ENCODE results near the gene CDC25C. TPM values are rescaled to one million over a fixed set of nuclear protein-coding genes. Genes with fewer than 3 reads are reported as not detected.

CDC25C gene
- polyA plus RNA-seq (2012; rRNA removed), result 4.9 and 5.2 TPM in 2 replicates
- polyA plus RNA-seq (2012; cell fraction: cytosol; rRNA removed), result 4.8 and 5.8 TPM in 2 replicates
- polyA plus RNA-seq (2012; cell fraction: nucleus; rRNA removed), result 3.9 and 5.3 TPM in 2 replicates

DNA sequence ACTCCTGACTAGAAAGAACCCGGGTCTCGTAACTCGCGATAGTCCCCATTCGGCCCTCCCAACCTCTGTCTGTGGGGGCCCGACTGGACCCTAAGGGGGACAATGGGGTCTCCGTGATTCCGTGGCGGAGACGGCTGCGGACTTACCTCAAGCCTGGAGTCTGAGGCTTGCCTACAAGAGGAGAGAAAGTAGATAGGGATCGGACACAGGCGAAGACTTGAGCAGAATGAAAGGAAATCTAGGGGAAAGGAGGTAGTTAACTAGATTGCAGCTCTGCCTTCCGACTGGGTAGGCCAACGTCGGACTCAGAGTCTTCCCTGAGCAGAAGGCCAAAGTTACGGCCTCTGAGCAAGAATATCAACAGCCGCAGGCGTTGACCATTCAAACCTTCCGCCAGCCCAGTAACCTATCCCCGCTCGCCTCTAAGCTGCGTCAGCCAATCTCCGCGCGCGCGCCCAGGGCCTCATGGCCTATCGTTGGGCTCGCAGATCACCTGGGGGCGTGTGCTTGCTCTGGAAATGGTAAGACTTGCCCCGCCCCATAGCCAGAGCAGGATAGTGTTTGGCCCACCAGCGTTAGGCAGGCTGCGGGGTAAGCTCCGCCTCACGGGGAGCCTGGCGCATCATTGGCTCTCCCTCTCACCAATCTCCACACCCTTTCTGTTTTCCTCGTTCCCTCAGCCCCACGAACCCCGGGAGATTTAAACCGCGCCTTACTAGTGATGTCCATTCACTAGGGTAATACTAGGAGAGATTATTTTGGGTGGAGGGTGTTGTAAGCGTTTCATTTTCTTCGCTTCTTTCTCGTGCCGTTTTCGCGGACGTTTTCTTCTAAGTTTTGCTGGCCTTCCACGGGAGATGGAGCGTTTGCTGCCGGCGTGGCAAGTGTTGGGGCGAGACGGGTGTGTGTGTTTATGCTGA is at the start of gene CDC25C:
TSS of gene CDC25C (minus strand) at position 356 of the 920 bp plus-strand sequence. CDS start 624 bp downstream, outside the sequence.
- H3K9me3 ChIP-seq, result no peaks in the 10 kb centered on the region
- H3K4me2 ChIP-seq, result peak within 1 kb of the TSS; percentile 98
- H3K4me1 ChIP-seq (ENCODE audit: control insufficient read depth in 1 of 2, insufficient read depth in 2 of 2, low read depth in 1 of 2, low read length in 1 of 2), result peaks cover 0 to 10% of the 10 kb centered on the region in 2 experiments; a peak in 1 of 4 replicates
- peak within 1 kb of the TSS; percentile 84 for H3K9ac ChIP-seq
- ChIA-PET CTCF (interaction anchor here (1.0 to 13.2 kb wide), 4 partner anchors 20 to 109 kb away, joined by 3 to 239 read pairs (median 3); partner anchors contain the start of gene KDM3B), POLR2A (interaction anchor here (1.0 to 1.2 kb wide), 2 partner anchors 21 to 134 kb away, joined by 3 to 4 read pairs; partner anchors contain the start of genes EGR1 and KDM3B)
- no peaks in the 10 kb centered on the region for H3K9me2 ChIP-seq
- H3K4me3 ChIP-seq (ENCODE audit: low read depth in 2 of 2, low read length in 1 of 2), result peak within 1 kb of the TSS; percentile 69 to 95
- no peaks in the 10 kb centered on the region for H3K27me3 ChIP-seq (ENCODE audit: insufficient read depth)
- TF ChIP-seq MXI1 (IDR thresholded peaks at IDR 0.05; ENCODE audit: low read depth, low read length), result peak; percentile 87
- TF ChIP-seq, protein P1, sequence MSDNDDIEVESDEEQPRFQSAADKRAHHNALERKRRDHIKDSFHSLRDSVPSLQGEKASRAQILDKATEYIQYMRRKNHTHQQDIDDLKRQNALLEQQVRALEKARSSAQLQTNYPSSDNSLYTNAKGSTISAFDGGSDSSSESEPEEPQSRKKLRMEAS (IDR thresholded peaks at IDR 0.05; ENCODE audit: low read depth), result peak; percentile 66
- no peak for TF ChIP-seq FOSL2 (IDR thresholded peaks at IDR 0.05; ENCODE audit: borderline replicate concordance, low read depth)
- no peak for TF ChIP-seq EZH2phosphoT487 (IDR thresholded peaks at IDR 0.05; ENCODE audit: borderline replicate concordance, low read depth)
- TF ChIP-seq TEAD4 (IDR thresholded peaks at IDR 0.05; ENCODE audit: borderline replicate concordance, insufficient read depth), result no peak
- peak; percentile 96 for TF ChIP-seq SIN3A (IDR thresholded peaks at IDR 0.05; ENCODE audit: borderline replicate concordance, low read depth, low read length)
- TF ChIP-seq, protein P2, sequence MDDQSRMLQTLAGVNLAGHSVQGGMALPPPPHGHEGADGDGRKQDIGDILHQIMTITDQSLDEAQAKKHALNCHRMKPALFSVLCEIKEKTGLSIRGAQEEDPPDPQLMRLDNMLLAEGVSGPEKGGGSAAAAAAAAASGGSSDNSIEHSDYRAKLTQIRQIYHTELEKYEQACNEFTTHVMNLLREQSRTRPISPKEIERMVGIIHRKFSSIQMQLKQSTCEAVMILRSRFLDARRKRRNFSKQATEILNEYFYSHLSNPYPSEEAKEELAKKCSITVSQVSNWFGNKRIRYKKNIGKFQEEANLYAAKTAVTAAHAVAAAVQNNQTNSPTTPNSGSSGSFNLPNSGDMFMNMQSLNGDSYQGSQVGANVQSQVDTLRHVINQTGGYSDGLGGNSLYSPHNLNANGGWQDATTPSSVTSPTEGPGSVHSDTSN (IDR thresholded peaks at IDR 0.05), result no peak
- no peak for TF ChIP-seq ELF1 (IDR thresholded peaks at IDR 0.05)
- TF ChIP-seq TAF1 (IDR thresholded peaks at IDR 0.05; ENCODE audit: borderline replicate concordance, low read depth, low read length), result peak; percentile 67; the same call in 1 of the 2 replicates
- TF ChIP-seq GABPA (IDR thresholded peaks at IDR 0.05; ENCODE audit: low read depth), result no peak
- TF ChIP-seq, protein P3, sequence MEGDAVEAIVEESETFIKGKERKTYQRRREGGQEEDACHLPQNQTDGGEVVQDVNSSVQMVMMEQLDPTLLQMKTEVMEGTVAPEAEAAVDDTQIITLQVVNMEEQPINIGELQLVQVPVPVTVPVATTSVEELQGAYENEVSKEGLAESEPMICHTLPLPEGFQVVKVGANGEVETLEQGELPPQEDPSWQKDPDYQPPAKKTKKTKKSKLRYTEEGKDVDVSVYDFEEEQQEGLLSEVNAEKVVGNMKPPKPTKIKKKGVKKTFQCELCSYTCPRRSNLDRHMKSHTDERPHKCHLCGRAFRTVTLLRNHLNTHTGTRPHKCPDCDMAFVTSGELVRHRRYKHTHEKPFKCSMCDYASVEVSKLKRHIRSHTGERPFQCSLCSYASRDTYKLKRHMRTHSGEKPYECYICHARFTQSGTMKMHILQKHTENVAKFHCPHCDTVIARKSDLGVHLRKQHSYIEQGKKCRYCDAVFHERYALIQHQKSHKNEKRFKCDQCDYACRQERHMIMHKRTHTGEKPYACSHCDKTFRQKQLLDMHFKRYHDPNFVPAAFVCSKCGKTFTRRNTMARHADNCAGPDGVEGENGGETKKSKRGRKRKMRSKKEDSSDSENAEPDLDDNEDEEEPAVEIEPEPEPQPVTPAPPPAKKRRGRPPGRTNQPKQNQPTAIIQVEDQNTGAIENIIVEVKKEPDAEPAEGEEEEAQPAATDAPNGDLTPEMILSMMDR (IDR thresholded peaks at IDR 0.05), result no peak
- TF ChIP-seq TCF12 (IDR thresholded peaks at IDR 0.05), result no peak
- peak; percentile 78; the same call in 1 of the 2 replicates for TF ChIP-seq FOXM1 (IDR thresholded peaks at IDR 0.05; ENCODE audit: low read depth)
- peak; percentile 56 for TF ChIP-seq CHD2 (IDR thresholded peaks at IDR 0.05; ENCODE audit: low read length, partially characterized antibody)
- TF ChIP-seq NRF1 (IDR thresholded peaks at IDR 0.05; ENCODE audit: low read depth, low read length), result peak; percentile 70
- TF ChIP-seq, protein P4, sequence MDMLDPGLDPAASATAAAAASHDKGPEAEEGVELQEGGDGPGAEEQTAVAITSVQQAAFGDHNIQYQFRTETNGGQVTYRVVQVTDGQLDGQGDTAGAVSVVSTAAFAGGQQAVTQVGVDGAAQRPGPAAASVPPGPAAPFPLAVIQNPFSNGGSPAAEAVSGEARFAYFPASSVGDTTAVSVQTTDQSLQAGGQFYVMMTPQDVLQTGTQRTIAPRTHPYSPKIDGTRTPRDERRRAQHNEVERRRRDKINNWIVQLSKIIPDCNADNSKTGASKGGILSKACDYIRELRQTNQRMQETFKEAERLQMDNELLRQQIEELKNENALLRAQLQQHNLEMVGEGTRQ (IDR thresholded peaks at IDR 0.05; ENCODE audit: borderline replicate concordance, low read depth, low read length), result no peak
- peak; percentile 76 for TF ChIP-seq RFX5 (IDR thresholded peaks at IDR 0.05; ENCODE audit: low read length)
- TF ChIP-seq, protein P5, sequence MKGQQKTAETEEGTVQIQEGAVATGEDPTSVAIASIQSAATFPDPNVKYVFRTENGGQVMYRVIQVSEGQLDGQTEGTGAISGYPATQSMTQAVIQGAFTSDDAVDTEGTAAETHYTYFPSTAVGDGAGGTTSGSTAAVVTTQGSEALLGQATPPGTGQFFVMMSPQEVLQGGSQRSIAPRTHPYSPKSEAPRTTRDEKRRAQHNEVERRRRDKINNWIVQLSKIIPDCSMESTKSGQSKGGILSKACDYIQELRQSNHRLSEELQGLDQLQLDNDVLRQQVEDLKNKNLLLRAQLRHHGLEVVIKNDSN (IDR thresholded peaks at IDR 0.05; ENCODE audit: borderline replicate concordance, low read depth), result peak; percentile 51; the same call in 1 of the 2 replicates
- peak; percentile 49; the same call in 1 of the 2 replicates for TF ChIP-seq POLR2AphosphoS5 (IDR thresholded peaks at IDR 0.05; ENCODE audit: low read depth, low read length)
- TF ChIP-seq GATA2 (CRISPR knock-in tag; IDR thresholded peaks at IDR 0.05), result no peak
- no peak for TF ChIP-seq NFIC (IDR thresholded peaks at IDR 0.05; ENCODE audit: borderline replicate concordance)
- TF ChIP-seq YY1 (IDR thresholded peaks at IDR 0.05; ENCODE audit: low read depth), result no peak
- TF ChIP-seq SMC3 (IDR thresholded peaks at IDR 0.05; ENCODE audit: low read depth, low read length), result no peak
- TF ChIP-seq, protein P6, sequence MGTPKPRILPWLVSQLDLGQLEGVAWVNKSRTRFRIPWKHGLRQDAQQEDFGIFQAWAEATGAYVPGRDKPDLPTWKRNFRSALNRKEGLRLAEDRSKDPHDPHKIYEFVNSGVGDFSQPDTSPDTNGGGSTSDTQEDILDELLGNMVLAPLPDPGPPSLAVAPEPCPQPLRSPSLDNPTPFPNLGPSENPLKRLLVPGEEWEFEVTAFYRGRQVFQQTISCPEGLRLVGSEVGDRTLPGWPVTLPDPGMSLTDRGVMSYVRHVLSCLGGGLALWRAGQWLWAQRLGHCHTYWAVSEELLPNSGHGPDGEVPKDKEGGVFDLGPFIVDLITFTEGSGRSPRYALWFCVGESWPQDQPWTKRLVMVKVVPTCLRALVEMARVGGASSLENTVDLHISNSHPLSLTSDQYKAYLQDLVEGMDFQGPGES (IDR thresholded peaks at IDR 0.05; ENCODE audit: low read depth, low read length), result peak; percentile 62
- H3F3A ChIP-seq (replicated peaks; ENCODE audit: insufficient read depth), result peaks cover 4% of the 10 kb centered on the region
- peaks cover 0 to 6% of the 10 kb centered on the region in 2 experiments for H3K36me3 ChIP-seq (replicated peaks in 1 of 2; ENCODE audit: control insufficient read depth in 1 of 2, insufficient read depth in 2 of 2, low read length in 1 of 2)
- H2AFZ ChIP-seq (ENCODE audit: low read depth), result peak within 1 kb of the TSS; percentile 100
- WGBS (ENCODE audit: low lambda C conversion rate), result under 1% methylated on average over 42 of the region's 55 CpGs
- H3K27ac ChIP-seq (ENCODE audit: low read depth in 2 of 2, low read length in 1 of 2), result peak within 1 kb of the TSS; percentile 17 to 56; a peak in 3 of 4 replicates
- peaks cover 20% of the 10 kb centered on the region; the same call in 1 of the 2 replicates for H3K79me2 ChIP-seq (ENCODE audit: insufficient read depth)
- DNase-seq, result peak; percentile 92
- H4K20me1 ChIP-seq (ENCODE audit: insufficient read depth), result no peaks in the 10 kb centered on the region

Measured in SK-N-SH (cell line).